Loucy (cell line): ENCODE results near the gene KLHL30.

Experiments used
- CTCF ChIP-seq: fragments of 200-600 bp; sonication (generic); conservative IDR thresholded peaks from 2 replicates; pipeline ENCODE4 v1.5.1; 2014; ENCODE audit warnings: mild to moderate bottlenecking, antibody characterized with exemption, low read length
- EZH2phosphoT487 ChIP-seq: fragments of 200-600 bp; IDR thresholded peaks from 2 replicates; pipeline ENCODE4 v1.6.1; 2018; ENCODE audit warnings: antibody characterized with exemption, mild to moderate bottlenecking, moderate library complexity, borderline replicate concordance

DNA sequence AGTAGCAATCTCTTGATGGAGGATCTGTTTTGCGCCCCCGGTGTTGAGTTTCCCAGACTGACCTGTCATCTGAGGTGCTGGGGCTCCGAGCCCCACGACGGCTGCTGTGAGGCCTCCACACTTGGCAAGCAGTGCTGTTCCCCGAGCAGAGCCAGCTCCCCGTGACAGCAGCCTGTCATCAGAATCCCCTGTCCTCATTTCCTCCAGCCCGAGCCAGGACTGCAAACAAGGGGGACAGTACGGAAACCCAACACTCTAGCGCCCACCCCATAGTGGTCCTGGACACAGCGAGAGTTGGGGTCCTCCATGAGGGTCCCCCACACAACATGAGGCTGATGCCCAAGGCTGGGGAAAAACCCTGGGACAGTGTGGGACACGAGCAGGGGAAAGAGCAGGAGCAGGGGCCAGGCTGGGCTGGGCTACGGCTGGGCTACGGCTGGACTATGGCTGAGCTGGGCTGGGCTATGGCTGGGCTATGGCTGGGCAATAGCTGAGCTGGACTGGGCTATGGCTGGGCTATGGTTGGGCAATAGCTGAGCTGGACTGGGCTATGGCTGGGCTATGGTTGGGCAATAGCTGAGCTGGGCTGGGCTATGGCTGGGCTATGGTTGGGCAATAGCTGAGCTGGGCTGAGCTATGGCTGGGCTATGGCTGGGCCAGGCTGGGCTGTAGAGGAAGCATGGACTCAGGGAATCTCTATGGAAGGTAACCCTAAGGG is 1.5 kb upstream of the KLHL30 start:
- no peak for TF ChIP-seq CTCF
- TF ChIP-seq EZH2phosphoT487 = no peak
